Esophagus squamous epithelium (tissue), 5 donors: ENCODE data around the gene MRPL33. TPM values are rescaled to one million over a fixed set of nuclear protein-coding genes. Genes with fewer than 3 reads are reported as not detected.
A peak's percentile ranks its signal among the peaks of the same experiment; 100 is the strongest.

ENCODE experiments used
- DNase-seq: peaks from one replicate; lab custom pipeline; 2025; lab: John Stamatoyannopoulos, UW
- H3K27ac ChIP-seq, 4 donors: fragments of 200-600 bp; sonication (generic); one replicate each; pipeline ENCODE4 v1.5.1; 2016 to 2019; ENCODE audit warnings: mild to moderate bottlenecking in 1 of 4
- H3K27me3 ChIP-seq, 4 donors: fragments of 200-600 bp; sonication (generic); 1 replicate in 3 of 4; 2 replicates in 1 of 4; pipeline versions ENCODE4 v1.5.1 to v1.6.0; 2017 to 2021; ENCODE audit warnings: antibody characterized with exemption in 1 of 4
- H3K36me3 ChIP-seq, 3 donors: fragments of 200-600 bp; sonication (generic); one replicate each; pipeline ENCODE4 v1.5.1; 2016 to 2019
- H3K4me1 ChIP-seq, 3 donors: fragments of 200-600 bp; sonication (generic); one replicate each; pipeline ENCODE4 v1.5.1; 2017 to 2019
- H3K4me3 ChIP-seq, 4 donors: fragments of 200-600 bp; sonication (generic); 1 replicate in 3 of 4; 2 replicates in 1 of 4; pipeline ENCODE4 v1.5.1; 2016 to 2019; ENCODE audit warnings: mild to moderate bottlenecking in 2 of 4, moderate library complexity in 1 of 4
- H3K9me3 ChIP-seq, 3 donors: fragments of 200-600 bp; sonication (generic); one replicate each; pipeline ENCODE4 v1.5.1; 2016 to 2019
- CTCF ChIP-seq, 6 experiments: fragments of 450-650 bp in 4 of 6; fragments of 200-600 bp in 2 of 6; sonication (generic) in 2 of 6; IDR thresholded peaks; one replicate each; pipeline ENCODE4 v1.5.1; 2016 to 2019; ENCODE audit warnings: antibody characterized with exemption in 6 of 6, mild to moderate bottlenecking in 4 of 6, moderate library complexity in 4 of 6
- POLR2A ChIP-seq, 4 donors: fragments of 450-650 bp; IDR thresholded peaks; one replicate each; pipeline ENCODE4 v1.6.1; 2017; ENCODE audit warnings: antibody characterized with exemption in 4 of 4, mild to moderate bottlenecking in 4 of 4, moderate library complexity in 3 of 4
- WGBS, 2 donors: methylation state at CpG; one replicate each; pipeline ENCODE4 v1.1.5; 2018; 5-methylcytosine and 5-hydroxymethylcytosine counted together
- intact Hi-C: fragments of 100-400 bp; cut with DNase I; formaldehyde crosslinking; loops from one replicate; pipeline ENCODE4 v1.15.0; 2022
- total RNA-seq, 4 donors: library from RNA; depleted of rRNA; stranded (reverse); fragments of >200 nt; gene quantifications; one replicate each; pipeline ENCODE4 v1.1.0, GENCODE V29; 2016
- donor health status: DM: yes; HTN: yes; CAD: no.

The MRPL33 gene
- total RNA-seq, 4 donors from 2014 or later: 50.4 to 114 (median 70.9) TPM

- peaks cover 0 to 31% (median 14%) of the 10 kb centered on the region in 3 donors for H3K4me1 ChIP-seq
- H3K27ac ChIP-seq: peak overlapping the region in 2 of 4 donors; percentile 54 to 81
- no peak overlapping the region for H3K4me3 ChIP-seq
- H3K36me3 ChIP-seq: no peaks in the 10 kb centered on the region
- no peaks in the 10 kb centered on the region for H3K27me3 ChIP-seq
- 72 to 83% methylated on average over 7 of the region's 7 CpGs for WGBS, 2 donors
- no peaks in the 10 kb centered on the region for H3K9me3 ChIP-seq
- intact Hi-C loops: no loop called here
- TF ChIP-seq CTCF (IDR thresholded peaks at IDR 0.05) (no peak), POLR2A (IDR thresholded peaks at IDR 0.05) (no peak)
- no peak for DNase-seq
Observed at GRCh38 chr2:27798486-27798885, 27.0 kb downstream of the MRPL33 start.

- Histone ChIP-seq H3K4me1 (peaks cover 0 to 31% (median 14%) of the 10 kb centered on the region in 3 donors), H3K9me3 (no peaks in the 10 kb centered on the region), H3K36me3 (no peaks in the 10 kb centered on the region), H3K27ac (peak overlapping the region; percentile 15 to 81 (median 48)), H3K27me3 (no peaks in the 10 kb centered on the region), H3K4me3 (no peak overlapping the region)
- TF ChIP-seq CTCF (IDR thresholded peaks at IDR 0.05): no peak
- TF ChIP-seq POLR2A (IDR thresholded peaks at IDR 0.05): no peak
- intact Hi-C loops: no loop called here
- DNase-seq: no peak
- WGBS, 2 donors: 49 to 61% methylated on average over 8 to 11 of the region's 11 CpGs
Observed at GRCh38 chr2:27798948-27799645, 27.6 kb downstream of the MRPL33 start.

- no peaks in the 10 kb centered on the region for H3K27me3 ChIP-seq
- WGBS, 2 donors: 88 to 90% methylated on average over 3 to 4 of the region's 4 CpGs
- intact Hi-C loops: no loop called here
- H3K4me3 ChIP-seq: no peak overlapping the region
- TF ChIP-seq CTCF (IDR thresholded peaks at IDR 0.05): no peak
- TF ChIP-seq POLR2A (IDR thresholded peaks at IDR 0.05): no peak
- no peaks in the 10 kb centered on the region for H3K36me3 ChIP-seq
- H3K9me3 ChIP-seq: no peaks in the 10 kb centered on the region
- DNase-seq: no peak
- H3K27ac ChIP-seq: peak overlapping the region; percentile 15 to 81 (median 48)
- H3K4me1 ChIP-seq: peaks cover 0 to 31% (median 14%) of the 10 kb centered on the region in 3 donors
Observed at GRCh38 chr2:27799646-27800010, 28.1 kb downstream of the MRPL33 start.

- Histone ChIP-seq H3K4me1 (peaks cover 0 to 23% (median 7%) of the 10 kb centered on the region in 3 donors), H3K27ac (no peak overlapping the region), H3K9me3 (no peaks in the 10 kb centered on the region), H3K27me3 (no peaks in the 10 kb centered on the region), H3K36me3 (no peaks in the 10 kb centered on the region), H3K4me3 (no peak overlapping the region)
- intact Hi-C loops: no loop called here
- 95 to 97% methylated on average over 6 of the region's 6 CpGs for WGBS, 2 donors
- no peak for TF ChIP-seq POLR2A (IDR thresholded peaks at IDR 0.05)
- no peak for TF ChIP-seq CTCF (IDR thresholded peaks at IDR 0.05)
- no peak for DNase-seq
Observed at GRCh38 chr2:27800856-27801255, 29.3 kb downstream of the MRPL33 start.

GRCh38 chr2:27802547-27802946 lies 31.0 kb downstream of the MRPL33 start:
- DNase-seq: no peak
- 94 to 95% methylated on average over 6 of the region's 6 CpGs for WGBS, 2 donors
- intact Hi-C loops: no loop called here
- Histone ChIP-seq H3K9me3 (no peaks in the 10 kb centered on the region), H3K4me3 (no peak overlapping the region), H3K36me3 (no peaks in the 10 kb centered on the region), H3K4me1 (peaks cover 0 to 22% (median 4%) of the 10 kb centered on the region in 3 donors), H3K27ac (no peak overlapping the region), H3K27me3 (no peaks in the 10 kb centered on the region)
- TF ChIP-seq CTCF (IDR thresholded peaks at IDR 0.05) (no peak), POLR2A (IDR thresholded peaks at IDR 0.05) (no peak)
